Chondrocyte (in vitro differentiated cells): ENCODE measurements around the gene CELSR3. TPM values are rescaled to one million over a fixed set of nuclear protein-coding genes. Genes with fewer than 3 reads are reported as not detected.

Experiments
- DNase-seq: peaks from one replicate; pipeline ENCODE4 v3.0.0; 2021; ENCODE audit warnings: mixed read lengths, low spot score
- H3K27ac Mint-ChIP-seq: one replicate; pipeline ENCODE4 v1.8.0; 2021; ENCODE audit warnings: mild to moderate bottlenecking, moderate library complexity, mixed read lengths; ENCODE audit not compliant: unreplicated experiment
- H3K27me3 Mint-ChIP-seq: 2 replicates; pipeline ENCODE4 v1.8.0; 2021; ENCODE audit warnings: low read depth, mixed read lengths
- H3K36me3 Mint-ChIP-seq: 2 replicates; pipeline ENCODE4 v1.8.0; 2021; ENCODE audit warnings: low read depth, mixed read lengths
- H3K4me1 Mint-ChIP-seq: 2 replicates; pipeline ENCODE4 v1.8.0; 2021; ENCODE audit warnings: low read depth, mild to moderate bottlenecking, mixed read lengths
- H3K4me3 Mint-ChIP-seq: one replicate; pipeline ENCODE4 v1.8.0; 2021; ENCODE audit warnings: mild to moderate bottlenecking, moderate library complexity, mixed read lengths; ENCODE audit not compliant: unreplicated experiment
- H3K9me3 Mint-ChIP-seq: 2 replicates; pipeline ENCODE4 v1.8.0; 2021; ENCODE audit warnings: low read depth, mixed read lengths
- total RNA-seq: library from RNA; stranded (reverse); gene quantifications from 3 replicates; pipeline ENCODE4 v1.2.1, GENCODE V29; 2021
- TF ChIP-seq, protein P1 (sequence below): fragments of 200-600 bp; sonication (generic); IDR thresholded peaks from 2 replicates; pipeline ENCODE4 v1.5.0; 2021; ENCODE audit warnings: antibody characterized with exemption, mild to moderate bottlenecking, moderate library complexity

Gene CELSR3
- total RNA-seq, 1 donor from 2014 or later, result 11.4 TPM

DNA sequence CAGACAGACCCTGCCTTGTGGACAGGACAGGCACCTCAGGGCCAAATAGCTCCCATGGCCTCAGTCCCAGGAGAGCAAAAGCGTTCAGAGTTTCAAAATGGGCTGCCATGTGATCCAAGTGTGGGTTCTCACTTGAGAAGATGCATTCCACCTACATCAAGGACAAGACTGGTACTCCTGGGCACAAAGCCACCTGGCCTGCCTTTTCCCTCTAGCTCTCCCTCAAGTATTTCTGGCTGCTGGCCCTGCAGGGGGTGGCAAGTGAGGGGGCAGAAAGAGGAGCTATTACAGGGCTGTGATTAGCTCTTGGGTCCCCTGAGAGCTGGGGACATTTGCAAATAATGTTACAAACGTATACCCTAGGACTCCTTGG is 61.1 kb downstream of the CELSR3 start:
- no peaks in the 10 kb centered on the region for H3K27me3 Mint-ChIP-seq
- TF ChIP-seq, protein P1, sequence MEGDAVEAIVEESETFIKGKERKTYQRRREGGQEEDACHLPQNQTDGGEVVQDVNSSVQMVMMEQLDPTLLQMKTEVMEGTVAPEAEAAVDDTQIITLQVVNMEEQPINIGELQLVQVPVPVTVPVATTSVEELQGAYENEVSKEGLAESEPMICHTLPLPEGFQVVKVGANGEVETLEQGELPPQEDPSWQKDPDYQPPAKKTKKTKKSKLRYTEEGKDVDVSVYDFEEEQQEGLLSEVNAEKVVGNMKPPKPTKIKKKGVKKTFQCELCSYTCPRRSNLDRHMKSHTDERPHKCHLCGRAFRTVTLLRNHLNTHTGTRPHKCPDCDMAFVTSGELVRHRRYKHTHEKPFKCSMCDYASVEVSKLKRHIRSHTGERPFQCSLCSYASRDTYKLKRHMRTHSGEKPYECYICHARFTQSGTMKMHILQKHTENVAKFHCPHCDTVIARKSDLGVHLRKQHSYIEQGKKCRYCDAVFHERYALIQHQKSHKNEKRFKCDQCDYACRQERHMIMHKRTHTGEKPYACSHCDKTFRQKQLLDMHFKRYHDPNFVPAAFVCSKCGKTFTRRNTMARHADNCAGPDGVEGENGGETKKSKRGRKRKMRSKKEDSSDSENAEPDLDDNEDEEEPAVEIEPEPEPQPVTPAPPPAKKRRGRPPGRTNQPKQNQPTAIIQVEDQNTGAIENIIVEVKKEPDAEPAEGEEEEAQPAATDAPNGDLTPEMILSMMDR, result no peak
- no peaks in the 10 kb centered on the region for H3K9me3 Mint-ChIP-seq
- H3K4me1 Mint-ChIP-seq, result peaks cover 43% of the 10 kb centered on the region
- H3K4me3 Mint-ChIP-seq, result no peak overlapping the region
- DNase-seq, result no peak
- H3K36me3 Mint-ChIP-seq, result peaks cover 47% of the 10 kb centered on the region
- H3K27ac Mint-ChIP-seq, result no peak overlapping the region

DNA sequence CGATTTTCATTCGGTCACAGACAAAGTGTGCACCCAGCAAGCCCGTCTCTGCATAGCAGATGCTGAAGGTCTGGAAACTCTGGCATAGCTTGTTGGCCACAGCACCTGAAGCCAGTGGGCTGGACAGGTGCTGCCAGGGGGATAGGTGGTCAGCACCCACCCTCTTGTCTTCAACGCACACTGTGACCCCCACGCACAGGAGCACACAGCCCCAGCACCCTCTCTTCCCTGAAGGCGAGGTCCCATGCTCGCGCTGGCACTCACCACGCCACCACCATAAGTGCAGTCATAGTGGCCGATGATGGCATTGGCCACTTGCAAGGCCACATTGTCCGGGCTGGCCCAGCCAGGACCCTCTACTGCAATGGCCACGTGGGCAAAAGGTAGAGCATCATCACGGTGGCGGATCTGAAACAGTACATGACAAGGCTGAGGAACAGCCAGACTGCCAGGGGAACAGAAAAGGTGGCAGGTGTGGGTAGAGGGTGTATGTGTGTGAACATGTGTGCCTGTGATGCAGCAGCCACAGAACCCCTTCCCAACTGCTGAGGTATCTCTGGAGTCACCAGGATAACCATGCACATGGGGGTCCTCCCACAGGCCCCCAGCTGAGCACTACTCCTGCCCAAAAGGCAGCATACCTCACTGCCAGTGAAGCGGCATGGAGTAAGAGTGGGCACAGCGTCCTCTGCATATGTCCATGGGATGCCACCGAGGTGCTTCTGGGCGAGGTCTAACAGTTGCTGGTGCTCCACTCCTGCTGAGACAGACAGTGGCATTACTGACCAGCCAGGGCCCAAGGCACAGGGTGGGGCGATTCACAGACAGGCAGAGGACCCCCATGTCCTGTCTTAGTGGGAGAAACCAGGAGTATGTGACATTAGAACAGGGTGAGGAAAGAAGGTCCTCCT is 61.7 kb downstream of the CELSR3 start:
- no peak for DNase-seq
- peak overlapping the region; percentile 49 for H3K27ac Mint-ChIP-seq
- peaks cover 46% of the 10 kb centered on the region for H3K36me3 Mint-ChIP-seq
- H3K9me3 Mint-ChIP-seq, result no peaks in the 10 kb centered on the region
- H3K4me1 Mint-ChIP-seq, result peaks cover 50% of the 10 kb centered on the region
- no peaks in the 10 kb centered on the region for H3K27me3 Mint-ChIP-seq
- H3K4me3 Mint-ChIP-seq, result no peak overlapping the region
- TF ChIP-seq, protein P1, result no peak

DNA sequence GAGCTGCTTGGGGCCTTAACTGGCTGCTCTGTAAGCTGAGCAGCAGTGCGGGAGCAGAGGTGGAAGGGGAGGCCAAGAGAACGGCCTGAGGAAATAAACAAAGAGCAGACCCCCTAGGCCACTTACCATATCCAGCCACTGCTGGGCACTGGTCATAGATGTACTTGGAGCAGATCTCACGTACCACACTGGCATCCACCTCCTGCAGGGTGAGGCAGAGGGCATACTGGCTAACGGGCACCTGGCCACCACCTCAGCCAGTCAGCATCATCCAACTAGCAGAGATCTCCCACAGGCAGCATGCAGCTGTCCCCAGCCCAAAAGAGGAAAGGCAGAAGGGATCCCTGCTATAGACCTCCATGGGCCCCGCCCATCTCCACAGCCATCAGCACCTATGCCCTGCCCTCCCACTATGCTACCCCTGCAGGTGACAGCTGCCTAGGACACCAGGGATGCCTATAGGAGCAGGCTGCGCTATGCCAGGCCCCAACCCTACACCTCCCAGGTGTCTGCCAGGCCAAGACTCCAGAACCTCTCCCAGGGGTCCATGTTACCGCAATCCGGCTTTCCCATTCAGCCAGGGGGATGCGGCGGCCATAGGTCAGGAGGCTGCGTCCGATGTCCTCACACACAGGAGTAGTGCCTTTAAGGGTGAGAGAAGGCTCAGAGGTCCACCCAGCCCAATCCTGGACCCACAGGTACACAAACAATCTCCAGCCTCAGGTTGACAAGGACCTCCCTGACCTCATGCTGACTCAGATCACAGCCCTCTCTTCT is 63.0 kb downstream of the CELSR3 start:
- H3K4me1 Mint-ChIP-seq, result peaks cover 57% of the 10 kb centered on the region
- no peaks in the 10 kb centered on the region for H3K27me3 Mint-ChIP-seq
- TF ChIP-seq, protein P1, result no peak
- peaks cover 42% of the 10 kb centered on the region for H3K36me3 Mint-ChIP-seq
- no peak for DNase-seq
- peak overlapping the region; percentile 97 for H3K27ac Mint-ChIP-seq
- no peaks in the 10 kb centered on the region for H3K9me3 Mint-ChIP-seq
- peak overlapping the region; percentile 58 for H3K4me3 Mint-ChIP-seq

DNA sequence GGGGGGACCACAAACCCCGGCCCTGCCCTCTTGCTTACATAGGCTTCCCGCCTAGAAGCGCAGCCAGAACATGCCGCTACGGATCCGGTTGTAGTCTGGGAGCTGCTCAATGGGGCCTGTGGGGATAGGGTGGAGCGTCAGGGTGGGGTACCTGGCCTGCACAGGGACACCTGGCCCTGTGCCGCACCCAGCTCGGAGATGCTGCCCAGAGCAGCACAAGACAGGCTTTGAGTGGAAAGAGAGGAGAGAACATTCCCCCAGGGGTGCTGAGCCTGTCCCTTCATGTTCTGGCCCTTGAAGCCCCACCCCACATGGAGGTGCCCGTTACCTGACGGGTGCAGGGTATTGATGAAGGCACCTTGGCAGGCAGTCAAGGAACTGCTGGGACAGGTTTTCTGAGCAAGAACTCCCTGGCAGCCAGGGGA is 63.6 kb downstream of the CELSR3 start:
- Mint-ChIP-seq H3K9me3 (no peaks in the 10 kb centered on the region), H3K27me3 (no peaks in the 10 kb centered on the region), H3K27ac (peak overlapping the region; percentile 97), H3K4me3 (peak overlapping the region; percentile 58), H3K4me1 (peaks cover 63% of the 10 kb centered on the region), H3K36me3 (peaks cover 37% of the 10 kb centered on the region)
- no peak for DNase-seq
- TF ChIP-seq, protein P1, result no peak

DNA sequence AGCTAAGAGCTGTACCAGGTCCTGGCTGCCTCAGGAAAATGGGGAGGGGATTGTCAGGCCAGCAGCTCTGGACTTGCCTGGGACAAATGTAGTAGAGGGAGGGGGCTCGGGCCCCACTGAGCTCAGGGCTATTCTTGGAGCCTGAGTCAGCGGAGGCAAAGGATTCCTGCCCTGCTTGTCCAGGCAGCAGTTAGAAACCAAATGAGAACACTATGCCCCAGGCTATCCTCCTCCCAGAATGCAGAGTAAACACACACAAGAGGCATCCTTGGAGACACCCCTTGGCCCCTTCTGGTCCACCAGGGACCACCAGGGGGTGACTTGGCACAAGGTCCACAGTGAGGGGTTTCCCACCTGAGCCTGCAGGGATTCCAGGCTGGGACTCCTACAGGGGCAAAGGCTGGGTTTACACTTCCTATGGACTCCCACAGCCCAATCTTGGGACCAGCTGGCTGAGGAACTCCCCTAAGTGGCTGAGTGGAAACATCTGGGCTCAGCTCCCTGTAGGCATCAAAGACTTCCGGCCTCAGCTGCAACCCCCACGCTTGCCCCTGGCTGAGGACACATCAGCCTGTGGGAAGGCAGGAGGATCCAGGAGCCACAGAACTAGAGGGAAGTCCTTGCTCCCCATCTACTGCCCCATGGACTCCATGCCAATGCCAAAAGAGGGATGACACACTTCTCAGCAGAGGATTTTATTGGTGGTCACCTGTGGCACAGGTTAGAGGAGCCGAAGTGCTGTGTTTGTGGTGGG is 64.2 kb downstream of the CELSR3 start:
- Mint-ChIP-seq H3K36me3 (peaks cover 34% of the 10 kb centered on the region), H3K27ac (peak overlapping the region; percentile 97), H3K27me3 (no peaks in the 10 kb centered on the region), H3K4me3 (peak overlapping the region; percentile 58), H3K9me3 (no peaks in the 10 kb centered on the region), H3K4me1 (peaks cover 63% of the 10 kb centered on the region)
- no peak for DNase-seq
- TF ChIP-seq, protein P1, result peak; percentile 26
